WTC11 (cell line): ENCODE results near the gene RAPGEF5. TPM values are rescaled to one million over a fixed set of nuclear protein-coding genes. Genes with fewer than 3 reads are reported as not detected.

Source experiments
- ATAC-seq: fragments of 200-7000 bp; cut with Tn5 transposase; 2 replicates; pipeline ENCODE4 v1.10.0; 2021; ENCODE audit warnings: mild to moderate bottlenecking, moderate library complexity
- CTCF ChIA-PET: fragments of 300-600 bp; sonication (Branson Sonifier 250); formaldehyde crosslinking; loops from one replicate; lab custom pipeline; 2021; ENCODE audit warnings: antibody characterized with exemption; lab: Charles Lee
- POLR2A ChIA-PET: fragments of 350-600 bp; sonication (Branson Sonifier 250); formaldehyde crosslinking; loops from one replicate; lab custom pipeline; 2021; ENCODE audit warnings: antibody characterized with exemption; lab: Charles Lee
- DNase-seq: peaks from one replicate; pipeline ENCODE4 v3.0.0; 2021; ENCODE audit warnings: low spot score
- H3K27ac Mint-ChIP-seq: 2 replicates; pipeline ENCODE4 v1.8.0; 2021; ENCODE audit warnings: mixed read lengths
- H3K27me3 Mint-ChIP-seq: 2 replicates; pipeline ENCODE4 v1.8.0; 2021; ENCODE audit warnings: low read depth, mild to moderate bottlenecking, moderate library complexity, mixed read lengths
- H3K36me3 Mint-ChIP-seq: 2 replicates; pipeline ENCODE4 v1.8.0; 2021; ENCODE audit warnings: mixed read lengths
- H3K4me1 Mint-ChIP-seq: 2 replicates; pipeline ENCODE4 v1.8.0; 2022; ENCODE audit warnings: mixed read lengths
- H3K4me3 Mint-ChIP-seq: 2 replicates; pipeline ENCODE4 v1.8.0; 2021; ENCODE audit warnings: mild to moderate bottlenecking, moderate library complexity, mixed read lengths
- H3K9me3 Mint-ChIP-seq: 2 replicates; pipeline ENCODE4 v1.8.0; 2021; ENCODE audit warnings: mixed read lengths
- EMX1 ChIP-seq: fragments of 250-450 bp; sonication (Bioruptor Pico); IDR thresholded peaks from 2 replicates; pipeline ENCODE4 v1.8.0; 2021; ENCODE audit warnings: mild to moderate bottlenecking
- ETV6 ChIP-seq: sonication (generic); formaldehyde crosslinking; IDR thresholded peaks from 2 replicates; pipeline ENCODE4 v1.8.1; 2022; ENCODE audit warnings: mild to moderate bottlenecking, missing genetic modification reagents
- NFATC4 ChIP-seq: fragments of 250-450 bp; sonication (Bioruptor Pico); IDR thresholded peaks from 2 replicates; pipeline ENCODE4 v1.9.0; 2021; ENCODE audit warnings: mild to moderate bottlenecking
- SOX15 ChIP-seq: fragments of 250-450 bp; sonication (Bioruptor Pico); IDR thresholded peaks from 2 replicates; pipeline ENCODE4 v1.9.0; 2021; ENCODE audit warnings: mild to moderate bottlenecking
- TP53 ChIP-seq: sonication (generic); formaldehyde crosslinking; IDR thresholded peaks from 2 replicates; pipeline ENCODE4 v1.8.1; 2023; ENCODE audit warnings: mild to moderate bottlenecking, missing genetic modification reagents
- ZNF317 ChIP-seq: sonication (generic); formaldehyde crosslinking; IDR thresholded peaks from 2 replicates; pipeline ENCODE4 v1.8.1; 2023; ENCODE audit warnings: low read depth, mild to moderate bottlenecking, moderate library complexity, missing genetic modification reagents, borderline replicate concordance
- total RNA-seq: library from RNA; stranded (reverse); gene quantifications from 3 replicates; pipeline ENCODE4 v1.2.3, GENCODE V29; 2021
- TF ChIP-seq, protein P1 (sequence below): fragments of 250-450 bp; sonication (Bioruptor Pico); IDR thresholded peaks from 2 replicates; pipeline ENCODE4 v1.9.0; 2021; ENCODE audit warnings: moderate library complexity, mild to moderate bottlenecking, inconsistent platforms, borderline replicate concordance
- TF ChIP-seq, protein P2 (sequence below): sonication (generic); formaldehyde crosslinking; IDR thresholded peaks from 2 replicates; pipeline ENCODE4 v1.8.1; 2022; ENCODE audit warnings: low read depth, missing genetic modification reagents, borderline replicate concordance
- TF ChIP-seq, protein P3 (sequence below): sonication (generic); formaldehyde crosslinking; conservative IDR thresholded peaks from 2 replicates; pipeline ENCODE4 v1.8.1; 2022; ENCODE audit warnings: mild to moderate bottlenecking, missing genetic modification reagents
- TF ChIP-seq, protein P4 (sequence below): fragments of 250-450 bp; sonication (Bioruptor Pico); IDR thresholded peaks from 2 replicates; pipeline ENCODE4 v2.1.2; 2022; ENCODE audit warnings: mild to moderate bottlenecking, moderate library complexity
- TF ChIP-seq, protein P5 (sequence below): sonication (generic); formaldehyde crosslinking; IDR thresholded peaks from 2 replicates; pipeline ENCODE4 v1.8.1; 2023; ENCODE audit warnings: mild to moderate bottlenecking, missing genetic modification reagents, borderline replicate concordance
- TF ChIP-seq, protein P6 (sequence below): sonication (generic); formaldehyde crosslinking; IDR thresholded peaks from 2 replicates; pipeline ENCODE4 v1.8.0; 2022; ENCODE audit warnings: mild to moderate bottlenecking, missing genetic modification reagents
- TF ChIP-seq, protein P7 (sequence below): sonication (generic); formaldehyde crosslinking; IDR thresholded peaks from 2 replicates; pipeline ENCODE4 v1.8.0; 2023; ENCODE audit warnings: missing genetic modification reagents, mild to moderate bottlenecking, borderline replicate concordance
- TF ChIP-seq, protein P8 (sequence below): sonication (generic); formaldehyde crosslinking; IDR thresholded peaks from 2 replicates; pipeline ENCODE4 v1.8.0; 2022; ENCODE audit warnings: mild to moderate bottlenecking, missing genetic modification reagents

The RAPGEF5 gene
- total RNA-seq, 1 experiment from 2014 or later = 12.3 TPM

DNA sequence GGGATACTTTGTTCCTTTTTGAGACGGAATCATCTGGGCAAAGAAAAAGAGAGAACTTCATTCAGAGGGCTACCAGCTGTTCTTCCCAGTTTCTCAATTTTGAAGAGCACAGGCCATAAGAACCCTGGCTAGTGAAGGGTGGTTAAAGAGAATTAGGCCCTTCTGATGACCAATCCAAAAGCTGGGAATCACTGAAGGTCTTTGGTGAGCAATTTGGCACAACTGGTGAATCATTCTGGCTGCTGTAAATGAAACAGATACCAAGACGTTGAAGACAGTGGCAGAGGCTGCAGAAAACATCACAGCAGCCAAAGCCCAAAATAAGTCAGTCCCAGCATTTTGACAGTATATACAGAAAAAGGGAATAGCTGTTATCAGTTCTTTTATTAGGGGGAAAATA, 5.1 kb downstream of the RAPGEF5 start:
- POLR2A ChIA-PET = no interaction called here
- ATAC-seq (no peak), DNase-seq (no peak)
- H3K27me3 Mint-ChIP-seq = peaks cover 8% of the 10 kb centered on the region
- TF ChIP-seq, protein P1, sequence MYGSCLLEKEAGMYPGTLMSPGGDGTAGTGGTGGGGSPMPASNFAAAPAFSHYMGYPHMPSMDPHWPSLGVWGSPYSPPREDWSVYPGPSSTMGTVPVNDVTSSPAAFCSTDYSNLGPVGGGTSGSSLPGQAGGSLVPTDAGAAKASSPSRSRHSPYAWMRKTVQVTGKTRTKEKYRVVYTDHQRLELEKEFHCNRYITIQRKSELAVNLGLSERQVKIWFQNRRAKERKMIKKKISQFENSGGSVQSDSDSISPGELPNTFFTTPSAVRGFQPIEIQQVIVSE (CRISPR knock-in tag) = no peak
- TF ChIP-seq NFATC4 (CRISPR knock-in tag) (no peak), TP53 (CRISPR knock-in tag) (no peak), SOX15 (CRISPR knock-in tag) (no peak), ETV6 (CRISPR knock-in tag) (no peak), ZNF317 (CRISPR knock-in tag) (no peak), EMX1 (CRISPR knock-in tag) (no peak)
- TF ChIP-seq, protein P2, sequence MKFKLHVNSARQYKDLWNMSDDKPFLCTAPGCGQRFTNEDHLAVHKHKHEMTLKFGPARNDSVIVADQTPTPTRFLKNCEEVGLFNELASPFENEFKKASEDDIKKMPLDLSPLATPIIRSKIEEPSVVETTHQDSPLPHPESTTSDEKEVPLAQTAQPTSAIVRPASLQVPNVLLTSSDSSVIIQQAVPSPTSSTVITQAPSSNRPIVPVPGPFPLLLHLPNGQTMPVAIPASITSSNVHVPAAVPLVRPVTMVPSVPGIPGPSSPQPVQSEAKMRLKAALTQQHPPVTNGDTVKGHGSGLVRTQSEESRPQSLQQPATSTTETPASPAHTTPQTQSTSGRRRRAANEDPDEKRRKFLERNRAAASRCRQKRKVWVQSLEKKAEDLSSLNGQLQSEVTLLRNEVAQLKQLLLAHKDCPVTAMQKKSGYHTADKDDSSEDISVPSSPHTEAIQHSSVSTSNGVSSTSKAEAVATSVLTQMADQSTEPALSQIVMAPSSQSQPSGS = no peak
- TF ChIP-seq, protein P3, sequence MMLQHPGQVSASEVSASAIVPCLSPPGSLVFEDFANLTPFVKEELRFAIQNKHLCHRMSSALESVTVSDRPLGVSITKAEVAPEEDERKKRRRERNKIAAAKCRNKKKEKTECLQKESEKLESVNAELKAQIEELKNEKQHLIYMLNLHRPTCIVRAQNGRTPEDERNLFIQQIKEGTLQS = no peak
- TF ChIP-seq, protein P4, sequence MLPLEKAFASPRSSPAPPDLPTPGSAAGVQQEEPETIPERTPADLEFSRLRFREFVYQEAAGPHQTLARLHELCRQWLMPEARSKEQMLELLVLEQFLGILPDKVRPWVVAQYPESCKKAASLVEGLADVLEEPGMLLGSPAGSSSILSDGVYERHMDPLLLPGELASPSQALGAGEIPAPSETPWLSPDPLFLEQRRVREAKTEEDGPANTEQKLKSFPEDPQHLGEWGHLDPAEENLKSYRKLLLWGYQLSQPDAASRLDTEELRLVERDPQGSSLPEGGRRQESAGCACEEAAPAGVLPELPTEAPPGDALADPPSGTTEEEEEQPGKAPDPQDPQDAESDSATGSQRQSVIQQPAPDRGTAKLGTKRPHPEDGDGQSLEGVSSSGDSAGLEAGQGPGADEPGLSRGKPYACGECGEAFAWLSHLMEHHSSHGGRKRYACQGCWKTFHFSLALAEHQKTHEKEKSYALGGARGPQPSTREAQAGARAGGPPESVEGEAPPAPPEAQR (CRISPR knock-in tag) = no peak
- TF ChIP-seq, protein P5, sequence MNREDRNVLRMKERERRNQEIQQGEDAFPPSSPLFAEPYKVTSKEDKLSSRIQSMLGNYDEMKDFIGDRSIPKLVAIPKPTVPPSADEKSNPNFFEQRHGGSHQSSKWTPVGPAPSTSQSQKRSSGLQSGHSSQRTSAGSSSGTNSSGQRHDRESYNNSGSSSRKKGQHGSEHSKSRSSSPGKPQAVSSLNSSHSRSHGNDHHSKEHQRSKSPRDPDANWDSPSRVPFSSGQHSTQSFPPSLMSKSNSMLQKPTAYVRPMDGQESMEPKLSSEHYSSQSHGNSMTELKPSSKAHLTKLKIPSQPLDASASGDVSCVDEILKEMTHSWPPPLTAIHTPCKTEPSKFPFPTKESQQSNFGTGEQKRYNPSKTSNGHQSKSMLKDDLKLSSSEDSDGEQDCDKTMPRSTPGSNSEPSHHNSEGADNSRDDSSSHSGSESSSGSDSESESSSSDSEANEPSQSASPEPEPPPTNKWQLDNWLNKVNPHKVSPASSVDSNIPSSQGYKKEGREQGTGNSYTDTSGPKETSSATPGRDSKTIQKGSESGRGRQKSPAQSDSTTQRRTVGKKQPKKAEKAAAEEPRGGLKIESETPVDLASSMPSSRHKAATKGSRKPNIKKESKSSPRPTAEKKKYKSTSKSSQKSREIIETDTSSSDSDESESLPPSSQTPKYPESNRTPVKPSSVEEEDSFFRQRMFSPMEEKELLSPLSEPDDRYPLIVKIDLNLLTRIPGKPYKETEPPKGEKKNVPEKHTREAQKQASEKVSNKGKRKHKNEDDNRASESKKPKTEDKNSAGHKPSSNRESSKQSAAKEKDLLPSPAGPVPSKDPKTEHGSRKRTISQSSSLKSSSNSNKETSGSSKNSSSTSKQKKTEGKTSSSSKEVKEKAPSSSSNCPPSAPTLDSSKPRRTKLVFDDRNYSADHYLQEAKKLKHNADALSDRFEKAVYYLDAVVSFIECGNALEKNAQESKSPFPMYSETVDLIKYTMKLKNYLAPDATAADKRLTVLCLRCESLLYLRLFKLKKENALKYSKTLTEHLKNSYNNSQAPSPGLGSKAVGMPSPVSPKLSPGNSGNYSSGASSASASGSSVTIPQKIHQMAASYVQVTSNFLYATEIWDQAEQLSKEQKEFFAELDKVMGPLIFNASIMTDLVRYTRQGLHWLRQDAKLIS (CRISPR knock-in tag) = no peak
- TF ChIP-seq, protein P6, sequence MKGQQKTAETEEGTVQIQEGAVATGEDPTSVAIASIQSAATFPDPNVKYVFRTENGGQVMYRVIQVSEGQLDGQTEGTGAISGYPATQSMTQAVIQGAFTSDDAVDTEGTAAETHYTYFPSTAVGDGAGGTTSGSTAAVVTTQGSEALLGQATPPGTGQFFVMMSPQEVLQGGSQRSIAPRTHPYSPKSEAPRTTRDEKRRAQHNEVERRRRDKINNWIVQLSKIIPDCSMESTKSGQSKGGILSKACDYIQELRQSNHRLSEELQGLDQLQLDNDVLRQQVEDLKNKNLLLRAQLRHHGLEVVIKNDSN (CRISPR knock-in tag) = no peak
- TF ChIP-seq, protein P7, sequence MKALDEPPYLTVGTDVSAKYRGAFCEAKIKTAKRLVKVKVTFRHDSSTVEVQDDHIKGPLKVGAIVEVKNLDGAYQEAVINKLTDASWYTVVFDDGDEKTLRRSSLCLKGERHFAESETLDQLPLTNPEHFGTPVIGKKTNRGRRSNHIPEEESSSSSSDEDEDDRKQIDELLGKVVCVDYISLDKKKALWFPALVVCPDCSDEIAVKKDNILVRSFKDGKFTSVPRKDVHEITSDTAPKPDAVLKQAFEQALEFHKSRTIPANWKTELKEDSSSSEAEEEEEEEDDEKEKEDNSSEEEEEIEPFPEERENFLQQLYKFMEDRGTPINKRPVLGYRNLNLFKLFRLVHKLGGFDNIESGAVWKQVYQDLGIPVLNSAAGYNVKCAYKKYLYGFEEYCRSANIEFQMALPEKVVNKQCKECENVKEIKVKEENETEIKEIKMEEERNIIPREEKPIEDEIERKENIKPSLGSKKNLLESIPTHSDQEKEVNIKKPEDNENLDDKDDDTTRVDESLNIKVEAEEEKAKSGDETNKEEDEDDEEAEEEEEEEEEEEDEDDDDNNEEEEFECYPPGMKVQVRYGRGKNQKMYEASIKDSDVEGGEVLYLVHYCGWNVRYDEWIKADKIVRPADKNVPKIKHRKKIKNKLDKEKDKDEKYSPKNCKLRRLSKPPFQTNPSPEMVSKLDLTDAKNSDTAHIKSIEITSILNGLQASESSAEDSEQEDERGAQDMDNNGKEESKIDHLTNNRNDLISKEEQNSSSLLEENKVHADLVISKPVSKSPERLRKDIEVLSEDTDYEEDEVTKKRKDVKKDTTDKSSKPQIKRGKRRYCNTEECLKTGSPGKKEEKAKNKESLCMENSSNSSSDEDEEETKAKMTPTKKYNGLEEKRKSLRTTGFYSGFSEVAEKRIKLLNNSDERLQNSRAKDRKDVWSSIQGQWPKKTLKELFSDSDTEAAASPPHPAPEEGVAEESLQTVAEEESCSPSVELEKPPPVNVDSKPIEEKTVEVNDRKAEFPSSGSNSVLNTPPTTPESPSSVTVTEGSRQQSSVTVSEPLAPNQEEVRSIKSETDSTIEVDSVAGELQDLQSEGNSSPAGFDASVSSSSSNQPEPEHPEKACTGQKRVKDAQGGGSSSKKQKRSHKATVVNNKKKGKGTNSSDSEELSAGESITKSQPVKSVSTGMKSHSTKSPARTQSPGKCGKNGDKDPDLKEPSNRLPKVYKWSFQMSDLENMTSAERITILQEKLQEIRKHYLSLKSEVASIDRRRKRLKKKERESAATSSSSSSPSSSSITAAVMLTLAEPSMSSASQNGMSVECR (CRISPR knock-in tag) = no peak
- TF ChIP-seq, protein P8, sequence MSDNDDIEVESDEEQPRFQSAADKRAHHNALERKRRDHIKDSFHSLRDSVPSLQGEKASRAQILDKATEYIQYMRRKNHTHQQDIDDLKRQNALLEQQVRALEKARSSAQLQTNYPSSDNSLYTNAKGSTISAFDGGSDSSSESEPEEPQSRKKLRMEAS = no peak
- peaks cover 30% of the 10 kb centered on the region for H3K4me1 Mint-ChIP-seq
- peaks cover 19% of the 10 kb centered on the region for H3K9me3 Mint-ChIP-seq
- H3K4me3 Mint-ChIP-seq = no peak overlapping the region
- CTCF ChIA-PET = no interaction called here
- H3K36me3 Mint-ChIP-seq = peaks cover 20% of the 10 kb centered on the region
- H3K27ac Mint-ChIP-seq = no peak overlapping the region
